ENCODE data around the gene AMT. TPM values are rescaled to one million over a fixed set of nuclear protein-coding genes. Genes with fewer than 3 reads are reported as not detected.

The AMT gene
- total RNA-seq, 2 donors from 2014 or later = 10.9 to 27.7 TPM

GRCh38 chr3:49454898-49455681 is 32.8 kb upstream of the AMT start:
- ATAC-seq (no peak), DNase-seq (peak in 1 of 4 donors; percentile 30)
- intact Hi-C loops (cut with DNase I) = no loop called here
- H3K27ac ChIP-seq = peak overlapping the region; percentile 40 to 76 (median 52)
- H3K4me1 ChIP-seq = peaks cover 58% of the 10 kb centered on the region
- TF ChIP-seq POLR2A (IDR thresholded peaks at IDR 0.05) (no peak), CTCF (IDR thresholded peaks at IDR 0.05) (no peak)
- no peaks in the 10 kb centered on the region for H3K36me3 ChIP-seq (replicated peaks in 1 of 2; ENCODE audit: insufficient read depth in 1 of 2, low read depth in 2 of 2)
- no peaks in the 10 kb centered on the region for H3K27me3 ChIP-seq
- H3K4me3 ChIP-seq = no peak overlapping the region
- H3K9me3 ChIP-seq = no peaks in the 10 kb centered on the region
- WGBS, 2 donors = 46 to 55% methylated on average over 1 to 3 of the region's 3 CpGs

- H3K9me3 ChIP-seq = no peaks in the 10 kb centered on the region
- H3K27ac ChIP-seq = peak overlapping the region in 3 of 4 donors; percentile 50 to 76 (median 55)
- peak; percentile 58 for ATAC-seq
- peak; percentile 29 to 79 (median 57) for TF ChIP-seq CTCF (IDR thresholded peaks at IDR 0.05)
- TF ChIP-seq POLR2A (IDR thresholded peaks at IDR 0.05) = no peak
- no peaks in the 10 kb centered on the region for H3K36me3 ChIP-seq (replicated peaks in 1 of 2; ENCODE audit: insufficient read depth in 1 of 2, low read depth in 2 of 2)
- H3K27me3 ChIP-seq = no peaks in the 10 kb centered on the region
- WGBS, 2 donors = 26 to 36% methylated on average over 2 of the region's 2 CpGs
- H3K4me3 ChIP-seq = no peak overlapping the region
- peak; percentile 71 to 87 (median 82) for DNase-seq
- intact Hi-C loops (cut with DNase I) = no loop called here
- H3K4me1 ChIP-seq = peaks cover 52% of the 10 kb centered on the region
Observed at GRCh38 chr3:49454458-49454857, 32.2 kb upstream of the AMT start.

GRCh38 chr3:49453621-49454020 is 31.3 kb upstream of the AMT start:
- Histone ChIP-seq H3K4me1 (peaks cover 44% of the 10 kb centered on the region), H3K27me3 (no peaks in the 10 kb centered on the region), H3K36me3 (replicated peaks in 1 of 2; ENCODE audit: insufficient read depth in 1 of 2, low read depth in 2 of 2) (no peaks in the 10 kb centered on the region), H3K4me3 (no peak overlapping the region), H3K27ac (no peak overlapping the region), H3K9me3 (no peaks in the 10 kb centered on the region)
- intact Hi-C loops (cut with DNase I) = no loop called here
- no peak for DNase-seq
- ATAC-seq = no peak
- whole genome bisulfite sequencing, 2 donors = 91 to 94% methylated on average over 4 of the region's 4 CpGs
- TF ChIP-seq CTCF (IDR thresholded peaks at IDR 0.05) (no peak), POLR2A (IDR thresholded peaks at IDR 0.05) (no peak)

GRCh38 chr3:49445391-49445790 is 23.1 kb upstream of the AMT start:
- H3K27ac ChIP-seq = no peak overlapping the region
- no peak for ATAC-seq
- H3K36me3 ChIP-seq (replicated peaks in 1 of 2; ENCODE audit: insufficient read depth in 1 of 2, low read depth in 2 of 2) = no peaks in the 10 kb centered on the region
- H3K27me3 ChIP-seq = no peaks in the 10 kb centered on the region
- intact Hi-C loops (cut with DNase I) = no loop called here
- 93 to 95% methylated on average over 4 to 5 of the region's 5 CpGs for WGBS, 2 donors
- no peak for DNase-seq
- H3K4me3 ChIP-seq = no peak overlapping the region
- H3K4me1 ChIP-seq = no peaks in the 10 kb centered on the region
- no peak for TF ChIP-seq POLR2A (IDR thresholded peaks at IDR 0.05)
- no peak for TF ChIP-seq CTCF (IDR thresholded peaks at IDR 0.05)
- no peaks in the 10 kb centered on the region for H3K9me3 ChIP-seq

- Histone ChIP-seq H3K4me3 (no peak overlapping the region), H3K4me1 (no peaks in the 10 kb centered on the region), H3K27ac (no peak overlapping the region), H3K36me3 (replicated peaks in 1 of 2; ENCODE audit: insufficient read depth in 1 of 2, low read depth in 2 of 2) (no peaks in the 10 kb centered on the region), H3K27me3 (no peaks in the 10 kb centered on the region), H3K9me3 (no peaks in the 10 kb centered on the region)
- WGBS, 2 donors = 75 to 89% methylated on average over 5 of the region's 5 CpGs
- ATAC-seq = no peak
- DNase-seq = no peak
- intact Hi-C loops (cut with DNase I) = no loop called here
- TF ChIP-seq CTCF (IDR thresholded peaks at IDR 0.05) = no peak
- TF ChIP-seq POLR2A (IDR thresholded peaks at IDR 0.05) = no peak
Observed at GRCh38 chr3:49434731-49435130, 12.5 kb upstream of the AMT start.
